ENCODE data around the gene LCN1.
A peak's percentile ranks its signal among the peaks of the same experiment; 100 is the strongest.

GRCh38 chr9:135474915-135475314 lies 46.3 kb upstream of the LCN1 start:
- TF ChIP-seq EZH2 (IDR thresholded peaks at IDR 0.05; ENCODE audit: low read length, unreplicated experiment) (no peak), CTCF (conservative IDR thresholded peaks at IDR 0.05; ENCODE audit: low read depth, low read length) (0 out of 2 replicates have a peak, but pooled peaks have one; percentile 28), EZH2phosphoT487 (IDR thresholded peaks at IDR 0.05; ENCODE audit: borderline replicate concordance, low read length) (no peak)

Measured in PC-3 (cell line).